Astrocyte of the hippocampus (primary cell): Measurements from ENCODE around the gene KHNYN.
"Not testable (repeated sequence)": the region's sequence is repeated elsewhere in the genome, so short reads cannot be mapped to it uniquely, and the experiment has no call there.

Experiments
- DNase-seq: peaks from one replicate; pipeline ENCODE4 v3.0.0; 2011; ENCODE audit warnings: low read depth, low spot score

KHNYN gene

DNA sequence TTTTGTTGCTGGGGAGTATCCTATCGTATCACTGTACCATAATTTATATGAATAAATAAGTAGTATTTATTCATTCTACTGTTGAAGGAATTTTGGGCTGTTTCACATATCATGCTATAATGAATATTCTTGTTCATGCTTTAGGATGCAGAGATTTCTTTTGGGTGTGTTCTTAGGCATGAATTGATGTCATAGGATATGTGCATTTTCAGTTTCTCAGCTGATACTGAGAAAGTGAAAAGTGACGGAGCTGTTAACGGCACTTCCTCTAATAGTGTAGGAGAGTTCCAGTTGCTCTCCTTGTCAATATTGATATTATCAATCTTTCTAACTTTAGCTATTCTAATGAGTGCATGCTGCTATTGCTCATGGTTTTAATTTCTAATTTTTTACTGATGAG, 36.1 kb downstream of the KHNYN start:
- DNase-seq: no peak

DNA sequence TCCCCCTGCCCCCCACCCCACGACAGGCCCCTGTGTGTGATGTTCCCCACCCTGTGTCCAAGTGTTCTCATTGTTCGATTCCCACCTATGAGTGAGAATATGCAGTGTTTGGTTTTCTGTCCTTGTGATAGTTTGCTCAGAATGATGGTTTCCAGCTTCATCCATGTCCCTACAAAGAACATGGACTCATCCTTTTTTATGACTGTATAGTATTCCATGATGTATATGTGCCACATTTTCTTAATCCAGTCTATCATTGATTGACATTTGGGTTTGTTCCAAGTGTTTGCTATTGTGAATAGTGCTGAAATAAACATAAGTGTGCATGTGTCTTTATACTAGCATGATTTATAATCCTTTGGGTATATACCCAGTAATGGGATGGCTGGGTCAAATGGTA, 40.7 kb downstream of the KHNYN start:
- not testable (repeated sequence) for DNase-seq

DNA sequence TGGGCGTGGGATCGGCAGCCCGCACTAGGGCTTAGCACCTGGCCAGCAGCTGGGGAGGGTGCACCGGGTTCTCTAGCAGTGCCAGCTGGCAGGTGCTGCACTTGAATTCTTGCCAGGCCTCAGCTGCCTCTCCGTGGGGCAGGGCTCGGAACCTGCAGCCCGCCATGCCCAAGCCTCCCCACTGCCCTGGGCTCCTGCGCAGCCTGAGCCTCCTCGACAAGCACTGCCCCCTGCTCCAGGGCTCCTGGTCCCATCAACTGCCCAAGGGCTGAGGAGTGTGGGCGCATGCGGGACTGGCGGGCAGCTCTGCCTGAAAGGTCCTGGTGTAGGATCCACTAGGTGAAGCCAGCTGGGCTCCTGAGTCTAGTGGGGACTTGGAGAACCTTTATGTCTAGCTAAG, 43.5 kb downstream of the KHNYN start:
- no peak for DNase-seq

DNA sequence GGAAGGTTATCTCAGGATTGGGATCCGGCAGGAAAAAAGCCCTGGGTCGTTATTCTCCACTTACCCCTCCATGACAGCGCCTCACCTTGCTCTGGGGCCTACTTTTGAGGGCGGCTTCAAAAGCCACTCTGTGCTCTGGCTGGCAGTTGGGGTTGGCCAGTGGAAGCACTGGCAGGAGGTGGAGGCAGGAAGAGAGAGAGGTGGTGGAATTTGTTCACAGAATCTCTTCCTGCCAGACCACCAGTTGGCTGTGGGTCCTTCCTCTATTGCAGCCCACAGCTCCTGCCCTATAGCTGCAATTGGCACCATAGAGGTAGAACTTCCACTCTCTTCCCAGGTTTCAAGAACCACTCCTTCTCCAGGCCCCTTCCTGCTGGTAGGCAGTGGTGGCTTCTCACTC, 45.5 kb downstream of the KHNYN start:
- no peak for DNase-seq

DNA sequence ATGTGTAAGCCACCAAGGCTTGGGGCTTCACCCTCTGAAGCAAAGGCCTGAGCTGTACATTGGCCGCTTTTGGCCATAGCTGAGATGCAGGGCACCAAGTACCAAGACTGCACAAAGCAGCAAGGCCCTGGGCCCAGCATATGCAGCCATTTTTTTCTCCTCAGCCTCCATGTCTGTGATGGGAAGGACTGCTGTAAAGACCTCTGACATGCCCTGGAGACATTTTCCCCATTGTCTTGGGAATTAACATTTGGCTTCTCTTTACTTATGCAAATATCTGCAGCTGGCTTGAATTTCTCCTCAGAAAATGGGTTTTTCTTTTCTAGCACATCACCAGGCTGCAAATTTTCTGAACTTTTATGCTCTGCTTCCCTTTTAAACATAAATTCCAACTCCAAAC, 50.2 kb downstream of the KHNYN start:
- not testable (repeated sequence) for DNase-seq

DNA sequence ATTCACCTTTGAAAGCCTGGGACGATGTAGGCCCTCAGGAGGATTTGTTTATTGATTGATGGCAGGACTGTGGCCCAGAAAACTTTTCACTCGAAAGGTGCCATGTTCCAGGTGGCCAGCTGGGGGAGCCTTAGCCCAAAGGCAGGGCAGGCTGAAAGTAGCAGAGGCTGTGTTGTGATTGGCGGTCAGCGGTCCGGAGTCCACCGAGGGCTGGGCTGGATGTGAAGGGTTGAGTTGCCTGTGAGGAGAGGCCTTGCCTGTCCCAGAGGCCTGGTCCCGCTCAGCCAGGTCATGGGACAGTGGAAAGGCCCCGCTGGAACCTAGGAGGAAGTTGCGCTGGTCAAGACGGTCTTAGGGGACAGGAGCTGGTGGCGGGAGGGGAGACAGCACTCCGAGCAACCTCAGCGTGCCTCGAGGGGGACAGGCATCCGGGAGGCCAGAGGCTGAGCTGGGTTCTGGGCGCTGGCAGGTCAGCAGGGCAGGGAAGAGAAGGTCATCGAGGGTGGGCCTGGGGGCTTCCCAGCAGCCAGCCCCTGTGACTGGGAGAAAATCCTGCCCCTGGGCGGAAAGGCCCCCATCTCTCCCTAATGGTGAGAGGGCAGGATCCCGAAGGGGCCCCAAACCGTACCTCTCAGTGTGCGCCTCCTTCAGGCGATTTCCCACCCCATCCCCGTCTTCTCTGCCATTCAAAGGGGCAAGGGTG, 52.0 kb downstream of the KHNYN start:
- peak; percentile 38 for DNase-seq

DNA sequence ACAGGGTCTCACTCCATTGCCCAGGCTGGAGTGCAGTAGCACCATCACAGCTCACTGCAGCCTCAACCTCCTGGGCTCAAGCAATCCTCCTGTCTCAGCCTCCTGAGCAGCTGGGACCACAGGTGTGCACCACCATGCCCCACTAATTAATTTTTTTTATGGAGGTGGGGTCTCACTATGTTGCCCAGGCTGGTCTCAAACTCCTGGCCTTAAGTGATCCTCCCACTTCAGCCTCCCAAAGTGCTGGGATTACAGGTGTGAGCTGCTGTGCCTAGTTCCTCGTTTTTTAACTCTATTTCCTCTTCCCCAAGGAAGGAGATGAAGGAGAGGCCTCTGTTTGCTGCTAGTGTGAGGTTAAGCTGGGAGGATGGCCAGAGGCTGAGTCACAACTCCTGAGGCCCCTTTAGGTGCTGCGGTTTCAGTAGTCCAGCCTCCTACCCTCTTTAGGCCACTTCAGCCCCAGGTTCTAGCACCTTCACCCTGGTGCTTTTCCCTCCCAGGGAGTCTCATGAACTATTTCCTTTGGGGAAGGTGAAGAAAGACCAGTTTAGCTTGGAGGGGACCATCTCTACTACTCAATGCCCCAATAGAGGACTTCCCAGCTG, 53.0 kb downstream of the KHNYN start:
- DNase-seq: peak; percentile 49

DNA sequence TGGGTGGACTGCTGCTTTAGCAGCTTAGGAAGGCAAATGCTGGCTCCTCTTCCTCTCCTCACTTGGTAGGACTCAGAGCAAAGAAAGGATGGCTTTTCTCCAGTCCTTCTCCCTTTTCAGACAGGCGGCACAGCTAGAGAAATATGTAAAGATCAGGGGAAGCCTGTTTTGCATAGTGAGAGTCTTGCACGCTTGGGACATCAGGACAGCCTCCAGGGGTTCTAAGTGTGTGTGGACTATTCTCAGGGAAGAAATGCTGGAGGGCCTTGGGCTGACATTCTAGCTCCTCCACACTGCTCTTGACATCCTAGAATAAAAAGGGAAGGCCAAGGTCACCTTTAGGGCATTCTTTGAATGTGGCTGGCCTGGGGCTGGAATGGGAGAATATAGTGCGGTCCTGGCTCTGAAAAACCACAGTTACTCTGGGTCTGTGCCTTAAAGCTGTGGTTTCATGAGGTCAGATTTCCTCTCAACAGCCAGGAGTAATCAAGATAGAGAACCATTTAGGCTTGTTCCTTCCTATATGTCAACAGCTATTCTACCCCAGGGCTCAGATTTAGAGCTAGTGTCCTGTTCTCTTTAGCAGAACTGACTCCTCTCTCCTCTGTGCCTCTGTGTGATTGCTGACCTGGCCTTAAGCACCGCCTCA, 54.0 kb downstream of the KHNYN start:
- DNase-seq: peak; percentile 62
